ENCODE measurements around the gene ARHGEF12.

ARHGEF12 gene

DNA sequence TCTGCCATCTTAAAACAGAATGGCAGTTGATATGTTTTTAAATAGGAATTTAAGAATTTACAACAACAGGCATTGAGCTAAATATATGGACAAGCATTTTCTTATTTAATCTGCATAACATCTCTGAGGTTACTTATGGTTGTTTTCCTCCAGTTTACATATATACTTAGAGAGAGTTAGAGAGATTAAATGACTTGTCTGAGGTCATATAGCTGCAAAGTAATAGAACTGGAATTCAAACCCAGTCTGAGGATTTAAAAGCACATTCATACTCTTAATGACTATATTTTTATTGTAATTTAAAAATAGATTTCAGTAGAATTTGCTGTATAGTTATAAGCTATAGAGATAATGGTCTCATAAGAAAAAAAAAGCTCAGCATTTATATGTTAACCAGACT lies 93.9 kb downstream of the ARHGEF12 start:
- in situ Hi-C loops (cut with HindIII; ENCODE audit: low sequenced_read_pairs) = no loop called here
- H3K4me3 ChIP-seq (ENCODE audit: low read depth, low read length) = no peak overlapping the region
- TF ChIP-seq, protein P1, sequence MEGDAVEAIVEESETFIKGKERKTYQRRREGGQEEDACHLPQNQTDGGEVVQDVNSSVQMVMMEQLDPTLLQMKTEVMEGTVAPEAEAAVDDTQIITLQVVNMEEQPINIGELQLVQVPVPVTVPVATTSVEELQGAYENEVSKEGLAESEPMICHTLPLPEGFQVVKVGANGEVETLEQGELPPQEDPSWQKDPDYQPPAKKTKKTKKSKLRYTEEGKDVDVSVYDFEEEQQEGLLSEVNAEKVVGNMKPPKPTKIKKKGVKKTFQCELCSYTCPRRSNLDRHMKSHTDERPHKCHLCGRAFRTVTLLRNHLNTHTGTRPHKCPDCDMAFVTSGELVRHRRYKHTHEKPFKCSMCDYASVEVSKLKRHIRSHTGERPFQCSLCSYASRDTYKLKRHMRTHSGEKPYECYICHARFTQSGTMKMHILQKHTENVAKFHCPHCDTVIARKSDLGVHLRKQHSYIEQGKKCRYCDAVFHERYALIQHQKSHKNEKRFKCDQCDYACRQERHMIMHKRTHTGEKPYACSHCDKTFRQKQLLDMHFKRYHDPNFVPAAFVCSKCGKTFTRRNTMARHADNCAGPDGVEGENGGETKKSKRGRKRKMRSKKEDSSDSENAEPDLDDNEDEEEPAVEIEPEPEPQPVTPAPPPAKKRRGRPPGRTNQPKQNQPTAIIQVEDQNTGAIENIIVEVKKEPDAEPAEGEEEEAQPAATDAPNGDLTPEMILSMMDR (IDR thresholded peaks at IDR 0.05; ENCODE audit: low read depth, low read length) = no peak
- DNase-seq (ENCODE audit: low read depth, low spot score) = peak; percentile 18

DNA sequence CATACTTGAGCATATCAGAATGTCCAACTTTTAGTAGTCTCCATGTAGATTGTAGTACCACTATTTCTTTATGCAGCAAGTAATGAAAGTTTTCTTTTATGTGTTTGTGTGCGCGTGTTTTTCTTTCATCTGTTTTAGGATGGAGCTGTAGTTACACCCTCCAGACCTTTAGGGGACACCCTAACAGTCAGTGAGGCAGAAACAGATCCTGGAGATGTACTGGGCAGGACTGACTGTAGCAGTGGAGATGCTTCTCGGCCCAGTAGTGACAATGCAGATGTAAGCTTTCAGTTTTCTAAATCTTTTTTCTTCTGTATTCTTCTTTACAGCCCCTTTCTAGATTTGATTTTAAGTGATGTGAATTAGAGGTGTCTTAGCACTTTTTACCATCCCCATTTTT lies 95.4 kb downstream of the ARHGEF12 start:
- in situ Hi-C loops (cut with HindIII; ENCODE audit: low sequenced_read_pairs) = no loop called here
- no peak overlapping the region for H3K4me3 ChIP-seq (ENCODE audit: low read depth, low read length)
- TF ChIP-seq, protein P1 (IDR thresholded peaks at IDR 0.05; ENCODE audit: low read depth, low read length) = peak; percentile 29
- DNase-seq (ENCODE audit: low read depth, low spot score) = no peak

DNA sequence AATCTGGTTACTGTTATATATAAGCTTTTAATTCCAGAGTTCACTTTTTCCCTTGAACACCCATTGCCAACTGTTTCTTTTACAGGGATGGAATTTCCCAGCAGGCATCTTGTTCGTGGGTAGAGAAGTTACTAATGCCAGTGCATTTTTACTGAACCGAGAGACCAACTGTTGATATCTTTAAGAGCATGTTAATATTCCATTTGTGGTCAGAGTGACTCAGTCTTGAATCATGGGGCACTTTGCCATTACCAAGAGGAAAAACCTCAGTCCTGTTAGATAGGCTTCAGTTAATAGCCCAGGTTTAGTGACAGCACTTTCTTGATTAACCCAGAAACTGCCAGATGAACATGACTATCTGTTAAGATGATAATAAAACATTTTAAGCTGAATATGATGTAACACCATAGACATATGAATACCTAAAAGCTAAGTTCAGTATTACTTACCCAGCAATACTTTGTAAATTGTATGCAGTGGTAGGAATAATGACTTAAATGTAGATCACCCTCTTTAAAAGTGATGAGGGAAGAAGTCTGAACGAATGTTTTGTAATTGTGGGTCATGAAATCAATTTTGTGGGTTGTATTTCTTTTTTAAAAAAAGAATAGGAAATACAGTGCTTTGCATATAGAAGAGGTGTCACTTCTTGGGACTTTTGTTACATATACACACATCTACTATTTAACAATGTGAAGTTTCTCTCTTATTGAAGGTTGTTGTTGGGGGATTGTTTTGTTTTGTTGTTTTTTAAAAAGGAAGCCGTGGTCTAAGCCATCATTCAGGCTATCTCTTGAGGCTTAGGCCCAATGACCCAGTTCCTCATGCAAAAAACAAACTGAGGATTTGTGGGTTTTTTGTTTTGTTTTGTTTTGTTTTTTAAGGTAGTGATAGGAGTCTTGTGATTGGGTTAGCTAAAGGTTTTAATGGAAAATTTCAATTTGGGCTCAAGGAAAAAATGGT lies 96.1 kb downstream of the ARHGEF12 start:
- in situ Hi-C loops (cut with HindIII; ENCODE audit: low sequenced_read_pairs) = no loop called here
- DNase-seq (ENCODE audit: low read depth, low spot score) = peak; percentile 99
- H3K4me3 ChIP-seq (ENCODE audit: low read depth, low read length) = no peak overlapping the region
- TF ChIP-seq, protein P1 (IDR thresholded peaks at IDR 0.05; ENCODE audit: low read depth, low read length) = no peak

DNA sequence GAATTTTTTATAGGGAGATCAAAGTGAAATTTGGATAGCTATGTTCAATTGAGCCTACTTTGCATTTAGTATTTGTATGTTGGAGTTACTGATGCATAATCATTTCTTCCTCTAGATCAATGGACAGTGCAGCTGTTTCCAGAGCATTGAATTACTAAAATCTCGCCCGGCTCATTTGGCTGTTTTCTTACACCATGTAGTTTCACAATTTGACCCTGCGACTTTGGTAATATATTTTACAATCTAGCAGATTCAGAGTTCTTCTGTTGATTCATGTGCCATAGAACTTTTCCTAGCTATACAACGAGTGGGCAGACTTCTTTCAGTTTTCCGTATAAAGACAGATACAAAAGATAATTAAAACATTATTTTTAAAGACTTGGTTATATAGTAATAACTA lies 105.4 kb downstream of the ARHGEF12 start:
- H3K4me3 ChIP-seq (ENCODE audit: low read depth, low read length) = no peak overlapping the region
- no peak for DNase-seq (ENCODE audit: low read depth, low spot score)
- TF ChIP-seq, protein P1 (IDR thresholded peaks at IDR 0.05; ENCODE audit: low read depth, low read length) = no peak
- in situ Hi-C loops (cut with HindIII; ENCODE audit: low sequenced_read_pairs) = no loop called here

DNA sequence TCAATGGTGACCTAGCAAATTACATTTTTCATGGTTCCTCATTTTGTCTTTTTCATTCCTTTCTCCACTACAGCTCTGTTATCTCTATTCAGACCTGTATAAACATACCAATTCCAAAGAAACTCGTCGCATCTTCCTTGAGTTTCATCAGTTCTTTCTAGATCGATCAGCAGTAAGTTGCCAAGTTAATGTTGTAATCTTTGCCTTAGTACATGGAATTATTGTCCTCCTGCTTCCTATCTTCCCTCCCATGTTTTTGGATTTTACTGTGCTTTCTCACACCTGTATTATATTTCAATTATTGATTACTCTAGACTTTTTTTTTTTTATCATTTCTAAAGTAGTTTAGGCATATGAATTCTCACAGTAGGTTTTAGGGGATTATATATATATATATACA lies 105.8 kb downstream of the ARHGEF12 start:
- no peak for DNase-seq (ENCODE audit: low read depth, low spot score)
- H3K4me3 ChIP-seq (ENCODE audit: low read depth, low read length) = no peak overlapping the region
- TF ChIP-seq, protein P1 (IDR thresholded peaks at IDR 0.05; ENCODE audit: low read depth, low read length) = no peak
- in situ Hi-C loops (cut with HindIII; ENCODE audit: low sequenced_read_pairs) = no loop called here

DNA sequence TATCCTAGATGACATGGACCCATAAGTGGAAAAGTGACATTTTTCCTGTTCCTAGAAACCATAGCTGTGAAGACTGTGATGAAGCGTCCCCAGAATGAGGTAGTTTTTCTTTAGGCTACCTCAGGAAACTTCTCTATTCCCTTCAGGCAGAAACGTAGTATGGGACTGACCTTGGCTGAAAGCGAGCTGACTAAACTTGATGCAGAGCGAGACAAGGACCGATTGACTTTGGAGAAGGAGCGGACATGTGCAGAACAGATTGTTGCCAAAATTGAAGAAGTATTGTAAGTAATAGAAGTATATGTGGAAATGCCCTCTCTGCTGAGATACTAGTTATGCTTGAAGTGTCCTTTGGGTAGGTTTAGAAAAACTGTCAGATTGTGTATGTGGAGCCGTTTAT lies 110.6 kb downstream of the ARHGEF12 start:
- no peak overlapping the region for H3K4me3 ChIP-seq (ENCODE audit: low read depth, low read length)
- in situ Hi-C loops (cut with HindIII; ENCODE audit: low sequenced_read_pairs) = no loop called here
- DNase-seq (ENCODE audit: low read depth, low spot score) = no peak
- TF ChIP-seq, protein P1 (IDR thresholded peaks at IDR 0.05; ENCODE audit: low read depth, low read length) = no peak
